CD8-positive, alpha-beta memory T cell (primary cell): ENCODE measurements around the gene TEKT3. TPM values are rescaled to one million over a fixed set of nuclear protein-coding genes. Genes with fewer than 3 reads are reported as not detected.
A peak's percentile ranks its signal among the peaks of the same experiment; 100 is the strongest.

Experiments used
- CTCF ChIA-PET: fragments of 350-600 bp; sonication (Branson Sonifier 250); formaldehyde crosslinking; loops from one replicate; lab custom pipeline; 2021; ENCODE audit warnings: antibody characterized with exemption; lab: Charles Lee
- POLR2A ChIA-PET: fragments of 350-600 bp; sonication (Branson Sonifier 250); formaldehyde crosslinking; loops from one replicate; lab custom pipeline; 2021; ENCODE audit warnings: antibody characterized with exemption; lab: Charles Lee
- DNase-seq, 5 donors: peaks; one replicate each; pipeline versions ENCODE4 v3.0.0 to v3.0.0-alpha.2; 2020 to 2022; ENCODE audit warnings: mixed read lengths in 1 of 5
- H3K27ac ChIP-seq: one replicate; pipeline ENCODE4 v1.7.0; 2013; ENCODE audit warnings: low read depth, mild to moderate bottlenecking, low read length, moderate library complexity
- H3K27me3 ChIP-seq: 2 replicates; pipeline ENCODE4 v1.7.0; 2013; ENCODE audit warnings: low read length, mild to moderate bottlenecking; ENCODE audit not compliant: insufficient read depth, poor library complexity, severe bottlenecking
- H3K36me3 ChIP-seq: 2 replicates; pipeline ENCODE4 v1.7.0; 2013; ENCODE audit warnings: mild to moderate bottlenecking, low read length, moderate library complexity; ENCODE audit not compliant: insufficient read depth
- H3K4me1 ChIP-seq: 2 replicates; pipeline ENCODE4 v1.7.0; 2013; ENCODE audit warnings: mild to moderate bottlenecking, low read length, moderate library complexity; ENCODE audit not compliant: insufficient read depth
- H3K4me3 ChIP-seq: 2 replicates; pipeline ENCODE4 v1.7.0; 2013; ENCODE audit warnings: mild to moderate bottlenecking, low read length
- H3K9me3 ChIP-seq: 2 replicates; pipeline ENCODE4 v1.7.0; 2013; ENCODE audit warnings: mild to moderate bottlenecking, low read length
- H3K27ac Mint-ChIP-seq, 8 donors: one replicate each; pipeline ENCODE4 v1.8.0; 2020 to 2021; ENCODE audit warnings: mixed read lengths in 8 of 8, mild to moderate bottlenecking in 6 of 8, inconsistent platforms in 3 of 8, moderate library complexity in 3 of 8
- H3K27me3 Mint-ChIP-seq, 2 donors: one replicate each; pipeline ENCODE4 v1.8.0; 2020 to 2021; ENCODE audit warnings: mixed read lengths in 2 of 2, mild to moderate bottlenecking in 1 of 2, moderate library complexity in 1 of 2
- H3K36me3 Mint-ChIP-seq, 3 donors: one replicate each; pipeline ENCODE4 v1.8.0; 2020 to 2021; ENCODE audit warnings: mixed read lengths in 3 of 3, inconsistent platforms in 1 of 3, mild to moderate bottlenecking in 1 of 3
- H3K4me1 Mint-ChIP-seq, 3 donors: one replicate each; pipeline ENCODE4 v1.8.0; 2020 to 2021; ENCODE audit warnings: mixed read lengths in 3 of 3, inconsistent platforms in 1 of 3, mild to moderate bottlenecking in 1 of 3
- H3K4me3 Mint-ChIP-seq, 7 donors: one replicate each; pipeline ENCODE4 v1.8.0; 2020 to 2021; ENCODE audit warnings: mixed read lengths in 7 of 7, mild to moderate bottlenecking in 6 of 7, moderate library complexity in 4 of 7, inconsistent platforms in 2 of 7
- H3K9me3 Mint-ChIP-seq, 5 donors: one replicate each; pipeline ENCODE4 v1.8.0; 2020 to 2022; ENCODE audit warnings: mixed read lengths in 5 of 5, mild to moderate bottlenecking in 3 of 5, moderate library complexity in 2 of 5, inconsistent platforms in 1 of 5
- polyA plus RNA-seq: library from polyadenylated mRNA; unstranded; fragments of 300-500 nt; fragmentation: Illumina TruSeq; gene quantifications from one replicate; pipeline ENCODE4 v1.2.3, GENCODE V29; 2021
- total RNA-seq, 2 experiments: library from RNA; stranded (reverse); gene quantifications; one replicate each; pipeline ENCODE4 v1.2.3, GENCODE V29; 2021

TEKT3 gene
- total and polyA plus RNA-seq, 3 experiments from 2014 or later: not detected

DNA sequence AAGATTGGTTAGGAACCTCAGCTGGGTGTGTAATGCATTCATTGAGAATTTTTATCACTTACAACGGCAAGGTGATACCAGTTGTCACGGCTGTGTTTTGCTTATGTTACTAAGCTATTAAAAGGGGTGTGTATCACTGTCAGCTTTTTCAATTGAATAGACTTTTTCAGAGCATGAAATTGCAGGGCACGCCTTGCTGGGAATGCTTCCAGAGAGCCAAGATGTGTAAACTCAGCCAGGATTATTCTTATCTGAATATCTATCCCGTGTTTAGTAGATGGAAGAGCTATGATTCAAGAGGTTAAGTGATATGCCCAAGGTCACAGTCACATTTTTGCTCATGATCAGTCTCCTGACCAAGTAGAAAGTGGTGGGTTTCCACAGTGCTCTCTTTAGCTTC, 6.6 kb upstream of the TEKT3 start:
- Mint-ChIP-seq H3K27me3 (peaks cover 17 to 74% of the 10 kb centered on the region in 2 donors), H3K4me1 (no peaks in the 10 kb centered on the region), H3K9me3 (peaks cover 0 to 4% (median 0%) of the 10 kb centered on the region in 5 donors)

DNA sequence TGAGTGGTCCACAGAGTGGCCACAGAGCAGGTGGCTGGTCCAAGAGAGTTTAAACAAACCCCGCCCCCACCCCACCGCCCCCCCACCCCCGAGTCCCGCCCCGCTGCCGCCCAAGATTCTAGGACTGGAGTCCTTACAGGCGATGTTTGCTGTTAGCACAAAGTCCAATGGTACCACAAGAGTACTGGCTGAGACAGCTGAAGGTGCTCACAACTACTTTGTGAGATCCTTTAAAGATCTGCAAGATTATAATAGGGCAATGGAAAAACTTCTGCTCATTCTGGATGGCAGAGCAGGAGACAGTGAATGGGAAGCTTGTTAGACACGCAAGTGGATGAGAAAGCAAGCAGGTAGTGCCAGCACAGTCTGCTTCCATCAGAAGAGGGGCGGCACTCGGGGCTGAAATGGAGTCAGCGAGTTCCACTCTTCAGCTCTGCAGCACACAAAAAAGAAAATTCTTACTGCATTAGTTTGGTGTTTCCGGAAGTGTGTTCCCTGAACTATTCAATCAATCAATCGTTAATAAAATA, 4.7 kb upstream of the TEKT3 start:
- peaks cover 0 to 4% (median 0%) of the 10 kb centered on the region in 5 donors for H3K9me3 Mint-ChIP-seq
- H3K4me3 Mint-ChIP-seq: no peak overlapping the region
- peaks cover 22% of the 10 kb centered on the region for H3K27me3 ChIP-seq
- H3K4me1 Mint-ChIP-seq: peaks cover 6 to 8% (median 7%) of the 10 kb centered on the region in 3 donors
- H3K27ac ChIP-seq: no peak overlapping the region
- H3K27ac Mint-ChIP-seq: no peak overlapping the region
- H3K36me3 Mint-ChIP-seq: peaks cover 0 to 3% (median 0%) of the 10 kb centered on the region in 3 donors
- H3K4me3 ChIP-seq: no peak overlapping the region
- POLR2A ChIA-PET: no interaction called here
- no peaks in the 10 kb centered on the region for H3K4me1 ChIP-seq
- H3K9me3 ChIP-seq: no peaks in the 10 kb centered on the region
- H3K36me3 ChIP-seq: no peaks in the 10 kb centered on the region
- DNase-seq: no peak
- peaks cover 28 to 71% of the 10 kb centered on the region in 2 donors for H3K27me3 Mint-ChIP-seq
- CTCF ChIA-PET: no interaction called here

More for the DNA sequence above, 6.6 kb upstream of the TEKT3 start:
- Histone ChIP-seq H3K9me3 (no peaks in the 10 kb centered on the region), H3K36me3 (no peaks in the 10 kb centered on the region), H3K4me3 (no peak overlapping the region), H3K4me1 (no peaks in the 10 kb centered on the region), H3K27me3 (peaks cover 13% of the 10 kb centered on the region), H3K27ac (no peak overlapping the region)
- Mint-ChIP-seq H3K36me3 (peaks cover 0 to 3% (median 0%) of the 10 kb centered on the region in 3 donors), H3K27ac (no peak overlapping the region), H3K4me3 (no peak overlapping the region)
- DNase-seq: no peak
- POLR2A ChIA-PET: no interaction called here
- CTCF ChIA-PET: no interaction called here

DNA sequence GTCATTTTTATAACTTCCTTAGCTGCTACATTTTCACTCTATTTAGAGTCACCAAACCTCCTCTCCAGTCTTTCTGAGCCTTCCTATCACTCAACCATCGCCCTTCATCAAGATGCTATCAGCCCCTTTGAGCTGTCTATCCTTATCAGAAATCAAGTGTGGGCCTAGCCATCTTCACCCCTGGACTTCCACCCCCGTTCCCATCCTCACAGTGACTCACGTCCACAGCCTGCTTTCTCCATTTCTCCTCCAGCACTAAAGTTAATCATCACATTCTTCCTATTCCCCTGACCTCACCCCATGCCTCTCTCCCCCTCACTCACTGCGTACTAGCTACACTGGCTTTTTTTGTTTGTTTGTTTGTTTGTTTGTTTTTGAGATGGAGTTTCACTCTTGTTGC, 2.4 kb upstream of the TEKT3 start:
- H3K4me1 ChIP-seq: no peaks in the 10 kb centered on the region
- Mint-ChIP-seq H3K4me1 (peaks cover 10 to 13% (median 12%) of the 10 kb centered on the region in 3 donors), H3K36me3 (peaks cover 0 to 3% (median 0%) of the 10 kb centered on the region in 3 donors), H3K27ac (no peak overlapping the region), H3K9me3 (peaks cover 0 to 4% (median 0%) of the 10 kb centered on the region in 5 donors), H3K4me3 (no peak overlapping the region), H3K27me3 (peaks cover 50 to 82% of the 10 kb centered on the region in 2 donors)
- H3K36me3 ChIP-seq: no peaks in the 10 kb centered on the region
- POLR2A ChIA-PET: no interaction called here
- H3K9me3 ChIP-seq: no peaks in the 10 kb centered on the region
- DNase-seq: no peak
- CTCF ChIA-PET: interaction anchor here (0.8 kb wide), 1 partner anchor 10 kb away, joined by 4 read pairs; no protein-coding TSS in a partner anchor
- peaks cover 28% of the 10 kb centered on the region for H3K27me3 ChIP-seq
- H3K4me3 ChIP-seq: no peak overlapping the region
- H3K27ac ChIP-seq: no peak overlapping the region

DNA sequence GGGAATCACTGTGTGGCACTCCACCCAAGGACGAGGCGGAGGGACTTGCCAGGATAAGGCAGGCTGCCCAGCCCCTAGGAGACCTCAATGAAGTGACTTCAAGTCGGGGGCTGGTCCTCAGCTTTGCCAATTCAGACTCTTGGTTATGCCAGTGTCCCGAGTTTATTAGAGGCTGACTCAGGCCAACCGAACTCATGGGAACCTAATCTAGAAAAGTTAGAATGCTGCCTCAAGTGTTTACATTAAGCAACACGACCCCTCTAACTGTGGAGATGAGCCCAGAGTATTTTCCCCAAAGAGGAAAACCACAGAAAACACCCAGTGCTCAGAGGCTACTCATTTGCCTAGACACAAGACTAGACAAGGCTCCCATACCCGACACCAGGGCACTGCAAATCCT, 1.1 kb upstream of the TEKT3 start:
- H3K4me1 ChIP-seq: no peaks in the 10 kb centered on the region
- Mint-ChIP-seq H3K9me3 (peaks cover 0 to 6% (median 0%) of the 10 kb centered on the region in 5 donors), H3K27me3 (peaks cover 53 to 76% of the 10 kb centered on the region in 2 donors), H3K27ac (no peak overlapping the region), H3K4me3 (peak overlapping the region in 1 of 7 donors; percentile 11), H3K36me3 (peaks cover 0 to 3% (median 0%) of the 10 kb centered on the region in 3 donors), H3K4me1 (peaks cover 10 to 13% (median 12%) of the 10 kb centered on the region in 3 donors)
- ChIA-PET CTCF (no interaction called here), POLR2A (no interaction called here)
- H3K9me3 ChIP-seq: no peaks in the 10 kb centered on the region
- H3K36me3 ChIP-seq: no peaks in the 10 kb centered on the region
- peaks cover 28% of the 10 kb centered on the region for H3K27me3 ChIP-seq
- H3K4me3 ChIP-seq: no peak overlapping the region
- H3K27ac ChIP-seq: no peak overlapping the region
- DNase-seq: no peak

DNA sequence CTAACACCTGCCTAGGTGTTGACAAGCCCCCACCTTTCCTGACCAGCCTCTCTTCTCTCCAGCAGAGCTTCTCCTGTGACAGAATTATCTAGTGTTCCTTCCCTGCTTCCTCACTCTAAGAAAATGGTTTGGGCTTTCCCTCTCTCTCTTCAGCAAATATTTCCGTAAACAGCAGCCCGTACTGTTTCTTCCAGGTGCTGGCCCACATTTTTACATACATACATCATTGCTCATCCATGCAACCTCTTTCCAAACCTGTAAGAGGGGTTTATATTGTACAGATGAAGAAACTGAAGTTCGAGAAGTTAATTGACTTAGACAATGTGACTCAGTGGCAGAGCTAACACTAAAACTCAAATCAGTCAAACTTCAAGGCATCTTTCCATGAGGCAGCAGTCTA, 569 bp upstream of the TEKT3 start:
- H3K27ac ChIP-seq: no peak overlapping the region
- Mint-ChIP-seq H3K4me3 (peak overlapping the region in 4 of 7 donors; percentile 8 to 36 (median 36)), H3K4me1 (peaks cover 10 to 13% (median 12%) of the 10 kb centered on the region in 3 donors), H3K36me3 (peaks cover 0 to 3% (median 0%) of the 10 kb centered on the region in 3 donors), H3K27me3 (peaks cover 54 to 79% of the 10 kb centered on the region in 2 donors), H3K9me3 (peaks cover 0 to 6% (median 2%) of the 10 kb centered on the region in 5 donors), H3K27ac (no peak overlapping the region)
- CTCF ChIA-PET: no interaction called here
- H3K4me1 ChIP-seq: no peaks in the 10 kb centered on the region
- H3K27me3 ChIP-seq: peaks cover 28% of the 10 kb centered on the region
- H3K4me3 ChIP-seq: no peak overlapping the region
- POLR2A ChIA-PET: no interaction called here
- H3K36me3 ChIP-seq: no peaks in the 10 kb centered on the region
- H3K9me3 ChIP-seq: no peaks in the 10 kb centered on the region
- no peak for DNase-seq

DNA sequence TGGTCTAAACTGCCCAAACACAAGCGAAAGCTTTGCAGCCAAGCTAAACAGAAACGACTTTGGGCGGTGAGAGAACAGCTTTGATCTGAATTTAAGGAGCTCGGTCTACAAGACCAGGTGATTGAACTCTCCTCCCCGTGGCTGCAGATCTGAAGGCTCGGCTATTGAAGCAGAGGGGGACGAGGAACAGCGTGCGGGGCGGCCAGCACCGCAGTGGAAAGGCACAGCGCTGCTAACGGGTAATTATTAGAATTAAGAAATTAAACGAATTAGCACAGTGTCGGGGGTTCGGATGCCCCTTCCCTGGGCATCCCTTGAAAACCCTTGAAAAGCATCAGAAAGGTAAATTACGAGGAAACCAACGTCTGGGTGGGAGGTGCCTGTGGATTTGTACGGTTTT, 431 bp downstream of the TEKT3 start:
- Mint-ChIP-seq H3K9me3 (peaks cover 0 to 7% (median 5%) of the 10 kb centered on the region in 5 donors), H3K27ac (peak overlapping the region in 2 of 8 donors; percentile 23 to 66), H3K4me1 (peaks cover 10 to 13% (median 12%) of the 10 kb centered on the region in 3 donors), H3K27me3 (peaks cover 56 to 77% of the 10 kb centered on the region in 2 donors), H3K4me3 (peak overlapping the region in 6 of 7 donors; percentile 13 to 75 (median 65)), H3K36me3 (peaks cover 0 to 3% (median 0%) of the 10 kb centered on the region in 3 donors)
- no peaks in the 10 kb centered on the region for H3K9me3 ChIP-seq
- CTCF ChIA-PET: no interaction called here
- H3K27ac ChIP-seq: no peak overlapping the region
- no peaks in the 10 kb centered on the region for H3K36me3 ChIP-seq
- DNase-seq: no peak
- POLR2A ChIA-PET: no interaction called here
- no peaks in the 10 kb centered on the region for H3K4me1 ChIP-seq
- H3K27me3 ChIP-seq: peaks cover 28% of the 10 kb centered on the region
- H3K4me3 ChIP-seq: no peak overlapping the region

DNA sequence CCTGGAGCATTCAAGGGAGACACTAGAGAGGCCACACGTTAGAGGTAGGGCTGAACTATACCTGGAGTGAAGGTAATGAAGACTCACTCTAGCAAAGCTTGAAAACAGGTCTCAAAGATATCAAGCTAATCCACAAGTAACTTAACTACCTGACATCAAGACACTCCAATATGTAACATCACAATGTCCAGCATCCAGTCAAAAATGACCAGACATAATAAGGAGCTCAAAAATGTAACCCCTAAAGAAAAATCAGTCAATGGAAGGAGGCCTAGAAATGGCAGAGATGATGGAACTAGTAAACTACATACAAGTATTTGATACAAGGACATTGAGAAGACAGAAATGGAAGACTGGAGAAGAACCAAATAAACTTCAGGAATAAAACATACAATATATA, 6.0 kb downstream of the TEKT3 start:
- no peaks in the 10 kb centered on the region for H3K4me1 Mint-ChIP-seq
- no peak overlapping the region for H3K4me3 Mint-ChIP-seq
- H3K36me3 Mint-ChIP-seq: no peaks in the 10 kb centered on the region
- Histone ChIP-seq H3K4me3 (no peak overlapping the region), H3K27me3 (peaks cover 4% of the 10 kb centered on the region), H3K9me3 (no peaks in the 10 kb centered on the region), H3K27ac (no peak overlapping the region), H3K4me1 (no peaks in the 10 kb centered on the region), H3K36me3 (no peaks in the 10 kb centered on the region)
- no peak for DNase-seq
- H3K27me3 Mint-ChIP-seq: peaks cover 32 to 57% of the 10 kb centered on the region in 2 donors
- no peak overlapping the region for H3K27ac Mint-ChIP-seq
- peaks cover 4 to 18% (median 12%) of the 10 kb centered on the region in 5 donors for H3K9me3 Mint-ChIP-seq
- CTCF ChIA-PET: no interaction called here
- POLR2A ChIA-PET: no interaction called here

DNA sequence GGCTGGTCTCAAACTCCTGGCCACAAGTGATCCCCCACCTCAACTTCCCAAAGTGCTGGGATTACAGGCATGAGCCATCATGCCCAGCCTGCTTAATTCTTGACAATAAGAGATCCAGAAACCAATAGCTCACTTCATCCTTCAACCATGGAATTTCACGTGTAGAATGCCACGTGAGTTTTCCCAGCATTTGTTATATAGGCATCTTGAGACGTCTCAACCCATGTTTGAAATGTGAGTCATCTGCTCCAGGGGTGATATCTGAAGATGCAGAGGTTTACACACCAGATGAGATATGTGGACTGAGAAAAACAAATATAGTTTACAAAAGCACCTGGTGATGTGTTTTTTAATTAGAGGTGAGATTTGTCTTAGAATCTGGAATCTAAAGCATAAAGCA, 7.1 kb downstream of the TEKT3 start:
- H3K4me3 Mint-ChIP-seq: no peak overlapping the region
- no peak overlapping the region for H3K27ac Mint-ChIP-seq
- Histone ChIP-seq H3K36me3 (no peaks in the 10 kb centered on the region), H3K27ac (no peak overlapping the region), H3K27me3 (peaks cover 4% of the 10 kb centered on the region), H3K9me3 (no peaks in the 10 kb centered on the region), H3K4me1 (no peaks in the 10 kb centered on the region), H3K4me3 (no peak overlapping the region)
- H3K9me3 Mint-ChIP-seq: peaks cover 4 to 18% (median 12%) of the 10 kb centered on the region in 5 donors
- POLR2A ChIA-PET: no interaction called here
- CTCF ChIA-PET: no interaction called here
- H3K27me3 Mint-ChIP-seq: peaks cover 21 to 49% of the 10 kb centered on the region in 2 donors
- H3K4me1 Mint-ChIP-seq: no peaks in the 10 kb centered on the region
- H3K36me3 Mint-ChIP-seq: no peaks in the 10 kb centered on the region
- DNase-seq: no peak
